CD4-positive, alpha-beta T cell treated with Interleukin-15 for 1 hour (primary cell): ENCODE results near the gene HADHA.
"Not testable (repeated sequence)": the region's sequence is repeated elsewhere in the genome, so short reads cannot be mapped to it uniquely, and the experiment has no call there.

Experiments
- DNase-seq: peaks from one replicate; pipeline ENCODE4 v3.0.0-alpha.2; 2020

The HADHA gene

GRCh38 chr2:26244309-26245230 lies at the start of gene HADHA, which contains the start of gene HADHB:
TSS of gene HADHA (minus strand) at chr2:26244632. CDS start at chr2:26244596, 36 bp downstream.
TSS of gene HADHB (plus strand) at chr2:26244939. CDS start at chr2:26254255, 9,316 bp downstream.
- DNase-seq, result peak; percentile 86

- no peak for DNase-seq
Measured at GRCh38 chr2:26292646-26293045, 48.2 kb upstream of the HADHA start.

GRCh38 chr2:26290001-26290400 lies 45.6 kb upstream of the HADHA start:
- no peak for DNase-seq

GRCh38 chr2:26285931-26286330 lies 41.5 kb upstream of the HADHA start:
- no peak for DNase-seq

- DNase-seq, result no peak
Measured at GRCh38 chr2:26284132-26284531, 39.7 kb upstream of the HADHA start.

GRCh38 chr2:26283606-26284005 lies 39.2 kb upstream of the HADHA start:
- no peak for DNase-seq

GRCh38 chr2:26281226-26281625 lies 36.8 kb upstream of the HADHA start:
- no peak for DNase-seq

- DNase-seq, result no peak
Measured at GRCh38 chr2:26279886-26280285, 35.5 kb upstream of the HADHA start.

- DNase-seq, result no peak
Measured at GRCh38 chr2:26276484-26277227, 32.2 kb upstream of the HADHA start.

GRCh38 chr2:26274058-26274613 lies 29.7 kb upstream of the HADHA start:
- DNase-seq, result no peak

GRCh38 chr2:26273501-26273900 lies 29.1 kb upstream of the HADHA start:
- DNase-seq, result no peak

GRCh38 chr2:26270373-26270772 lies 25.9 kb upstream of the HADHA start:
- DNase-seq, result no peak

- no peak for DNase-seq
Measured at GRCh38 chr2:26269571-26270158, 25.2 kb upstream of the HADHA start.

GRCh38 chr2:26268670-26269385 lies 24.4 kb upstream of the HADHA start:
- not testable (repeated sequence) for DNase-seq

- DNase-seq, result no peak
Measured at GRCh38 chr2:26268213-26268612, 23.8 kb upstream of the HADHA start.

- not testable (repeated sequence) for DNase-seq
Measured at GRCh38 chr2:26258836-26259235, 14.4 kb upstream of the HADHA start.

GRCh38 chr2:26255759-26256384 lies 11.4 kb upstream of the HADHA start:
- DNase-seq, result no peak

- no peak for DNase-seq
Measured at GRCh38 chr2:26251893-26252292, 7.5 kb upstream of the HADHA start.

GRCh38 chr2:26249625-26250024 lies 5.2 kb upstream of the HADHA start:
- DNase-seq, result no peak

GRCh38 chr2:26246818-26247217 lies 2.4 kb upstream of the HADHA start:
- no peak for DNase-seq

GRCh38 chr2:26245810-26246209 lies 1.4 kb upstream of the HADHA start:
- DNase-seq, result no peak

GRCh38 chr2:26245231-26245732 lies 850 bp upstream of the HADHA start:
- peak; percentile 55 for DNase-seq
